Central memory CD4-positive, alpha-beta T cell (primary cell): ENCODE results near the gene HIVEP3.
A peak's percentile ranks its signal among the peaks of the same experiment; 100 is the strongest.

Experiments used
- DNase-seq: peaks from one replicate; pipeline ENCODE4 v3.0.0; 2022

The HIVEP3 gene

GRCh38 chr1:41726292-41726691, 192.4 kb downstream of the HIVEP3 start:
- DNase-seq: no peak

DNA sequence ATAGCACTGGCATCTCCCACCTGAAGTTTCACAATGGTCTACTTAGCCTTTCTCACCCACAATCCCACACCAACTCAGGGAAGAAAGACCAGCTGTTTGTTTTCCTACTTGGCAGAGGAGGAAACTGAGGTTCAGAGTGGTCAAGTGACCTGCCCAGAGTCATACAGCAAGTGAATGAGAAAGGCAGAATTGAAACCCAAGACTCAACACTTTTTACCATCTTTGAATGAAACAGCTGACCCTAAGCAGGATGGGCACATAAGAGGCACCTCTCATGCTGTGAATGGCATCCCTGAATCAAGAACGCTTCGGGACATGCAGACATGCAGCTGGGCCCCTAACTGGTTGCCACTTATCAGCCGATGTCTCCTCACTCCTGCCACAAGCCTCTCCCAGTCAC, 193.8 kb downstream of the HIVEP3 start:
- no peak for DNase-seq

- DNase-seq: no peak
Measured at GRCh38 chr1:41724248-41724647, 194.5 kb downstream of the HIVEP3 start.

DNA sequence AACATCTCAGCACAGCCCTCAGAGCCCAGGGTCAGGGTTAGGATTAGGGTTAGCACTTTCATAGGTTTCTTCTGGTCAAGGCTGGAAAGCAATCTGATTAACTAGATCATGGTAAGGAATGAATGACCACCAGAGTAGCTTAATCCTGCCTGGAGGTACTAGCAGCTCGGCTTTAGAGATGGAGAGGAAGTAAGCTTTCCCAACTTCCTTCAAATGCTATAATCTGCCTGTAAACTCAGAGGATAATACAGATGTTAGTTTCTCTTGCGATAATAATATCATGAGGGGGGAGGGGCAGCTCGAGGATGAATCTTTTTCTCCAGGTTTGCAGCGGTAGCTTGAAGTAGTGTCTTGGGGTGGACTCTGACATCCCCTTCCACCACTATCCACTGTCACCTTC, 194.9 kb downstream of the HIVEP3 start:
- DNase-seq: no peak

DNA sequence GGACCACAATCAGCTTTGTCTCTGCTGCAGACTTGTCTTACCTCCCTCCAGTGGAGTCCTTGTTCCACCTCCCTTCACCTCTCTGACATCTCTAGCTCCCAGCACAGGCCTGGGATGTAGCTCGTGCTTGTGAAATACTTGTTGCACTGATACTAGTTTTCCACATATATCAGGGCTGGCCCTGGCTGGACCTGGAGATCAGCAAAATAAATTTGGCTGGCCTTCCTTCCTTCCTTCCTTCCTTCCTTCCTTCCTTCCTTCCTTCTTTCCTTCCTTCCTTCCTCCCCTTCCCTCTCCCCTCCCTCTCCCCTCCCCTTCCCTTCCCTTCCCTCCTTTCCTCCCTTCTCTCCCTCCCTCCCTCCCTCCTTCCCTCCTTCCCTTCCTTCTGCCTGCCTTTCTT, 196.5 kb downstream of the HIVEP3 start:
- DNase-seq: no peak

DNA sequence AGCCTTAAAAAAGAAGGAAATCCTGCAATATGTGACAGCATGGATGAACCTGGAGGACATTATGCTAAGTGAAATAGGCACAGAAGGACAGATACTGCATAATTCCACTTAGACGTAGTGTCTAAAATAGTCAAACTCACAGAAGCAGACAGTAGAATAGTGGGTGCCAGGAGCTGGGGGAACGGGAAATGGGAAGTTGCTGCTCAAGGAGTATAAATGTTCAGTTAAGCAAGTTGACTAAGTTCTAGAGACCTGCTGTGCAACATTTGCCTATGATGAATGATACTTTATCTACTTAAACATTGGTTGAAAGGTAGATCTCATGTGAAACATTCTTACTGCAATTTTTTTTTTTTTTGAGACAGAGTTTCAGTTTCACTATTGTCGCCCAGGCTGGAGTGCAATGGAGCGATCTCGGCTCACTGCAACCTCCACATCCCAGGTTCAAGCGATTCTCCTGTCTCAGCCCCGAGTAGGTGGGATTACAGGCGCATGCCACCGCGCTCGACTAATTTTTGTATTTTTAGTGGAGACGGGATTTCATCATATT, 197.8 kb downstream of the HIVEP3 start:
- DNase-seq: peak; percentile 5

DNA sequence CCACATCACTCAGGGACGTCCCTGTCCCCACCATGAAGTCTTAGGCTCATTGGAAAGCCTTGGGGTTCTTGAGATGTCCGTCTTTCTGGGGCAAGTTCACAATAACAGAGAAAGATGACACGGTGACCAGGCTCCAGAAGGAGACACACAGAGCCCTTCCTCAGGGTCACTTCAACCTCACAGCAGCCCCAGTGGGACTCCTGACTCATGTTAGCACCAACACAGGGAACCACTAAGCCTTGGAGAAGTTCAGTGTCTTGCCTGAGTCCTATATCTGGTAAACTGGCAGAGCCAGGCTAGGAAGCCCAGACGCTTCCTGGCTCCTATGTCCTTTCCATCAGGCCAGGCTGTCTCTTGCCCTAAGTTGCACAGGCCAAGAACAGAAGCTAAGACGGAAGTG, 199.1 kb downstream of the HIVEP3 start:
- DNase-seq: no peak

DNA sequence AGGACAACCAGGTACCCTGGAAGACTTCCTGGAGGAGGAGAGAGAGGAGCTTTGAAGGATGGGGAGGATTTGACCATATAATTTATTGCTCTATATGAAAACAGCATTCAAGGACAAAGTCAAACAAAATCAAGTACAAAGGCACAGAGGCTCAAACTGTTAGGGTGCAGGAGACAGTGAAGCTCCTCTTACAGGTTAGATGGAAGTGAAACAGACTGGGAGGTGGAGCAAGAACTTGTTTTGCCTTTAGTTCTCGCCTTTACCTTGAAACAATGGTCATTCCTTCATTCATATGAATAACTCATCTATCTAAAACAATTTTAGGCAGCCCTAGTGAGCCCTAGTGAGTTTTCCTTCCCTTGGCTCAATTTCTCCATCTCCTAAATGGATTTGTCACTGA, 199.6 kb downstream of the HIVEP3 start:
- no peak for DNase-seq

- no peak for DNase-seq
Measured at GRCh38 chr1:41718497-41718896, 200.2 kb downstream of the HIVEP3 start.

GRCh38 chr1:41716188-41717130, 202.3 kb downstream of the HIVEP3 start:
- DNase-seq: no peak

- DNase-seq: no peak
Measured at GRCh38 chr1:41715441-41716095, 203.2 kb downstream of the HIVEP3 start.

DNA sequence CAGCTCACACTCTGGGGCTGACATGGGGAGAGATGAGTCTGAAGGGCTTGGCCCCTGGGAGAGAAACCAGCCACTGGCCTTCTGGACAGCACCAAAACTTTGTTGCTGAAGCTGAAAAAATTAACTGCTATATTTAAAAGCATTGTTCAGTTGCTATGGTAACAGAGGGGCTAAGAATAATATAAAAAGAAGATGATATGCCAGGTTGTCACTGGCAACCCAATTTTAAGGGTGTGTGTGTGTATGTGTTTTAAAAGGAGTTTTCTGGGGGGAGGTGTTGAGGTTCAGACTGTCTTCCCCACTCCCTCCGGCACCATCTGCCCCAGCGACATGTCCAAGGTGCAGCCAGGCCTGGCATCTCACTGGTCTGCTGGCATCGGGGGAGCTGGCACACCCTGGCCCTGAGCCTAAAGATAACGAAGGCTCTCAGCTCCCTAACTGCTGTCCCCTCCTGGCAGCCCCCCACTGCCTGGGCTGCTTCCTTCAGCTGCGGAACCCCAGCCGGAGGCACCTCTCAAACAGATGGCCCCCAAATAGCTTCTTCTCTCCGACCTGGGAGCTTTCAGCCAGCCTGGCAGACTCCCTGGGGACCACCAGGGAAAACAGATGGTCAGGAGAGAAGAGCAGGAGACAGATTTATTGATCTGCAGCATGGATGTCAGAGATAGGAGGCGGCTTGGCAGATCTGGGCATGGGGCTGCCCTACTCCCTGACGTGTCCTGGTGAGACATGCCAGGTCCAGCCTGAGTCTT, 203.9 kb downstream of the HIVEP3 start:
- DNase-seq: no peak

- no peak for DNase-seq
Measured at GRCh38 chr1:41713557-41714327, 205.0 kb downstream of the HIVEP3 start.

DNA sequence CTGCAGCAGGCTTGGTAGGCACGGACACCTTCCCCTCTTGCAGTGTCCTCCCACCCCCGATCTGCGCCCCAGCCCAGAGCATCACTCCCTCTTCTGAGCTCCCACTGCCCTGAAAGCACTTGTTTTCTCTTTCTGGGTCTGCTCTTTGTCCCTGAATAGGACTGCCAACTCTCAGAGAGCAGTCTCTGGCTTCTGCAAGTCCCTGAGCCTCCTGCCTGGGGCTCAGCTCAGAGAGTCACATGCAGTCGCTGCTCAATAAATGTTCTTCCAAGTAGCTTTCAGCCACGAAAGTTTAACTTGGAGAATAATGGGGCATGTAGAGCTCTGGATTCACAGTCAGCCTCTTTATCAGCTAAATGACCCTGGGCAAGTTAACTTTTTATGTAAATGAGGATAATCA, 205.6 kb downstream of the HIVEP3 start:
- no peak for DNase-seq

DNA sequence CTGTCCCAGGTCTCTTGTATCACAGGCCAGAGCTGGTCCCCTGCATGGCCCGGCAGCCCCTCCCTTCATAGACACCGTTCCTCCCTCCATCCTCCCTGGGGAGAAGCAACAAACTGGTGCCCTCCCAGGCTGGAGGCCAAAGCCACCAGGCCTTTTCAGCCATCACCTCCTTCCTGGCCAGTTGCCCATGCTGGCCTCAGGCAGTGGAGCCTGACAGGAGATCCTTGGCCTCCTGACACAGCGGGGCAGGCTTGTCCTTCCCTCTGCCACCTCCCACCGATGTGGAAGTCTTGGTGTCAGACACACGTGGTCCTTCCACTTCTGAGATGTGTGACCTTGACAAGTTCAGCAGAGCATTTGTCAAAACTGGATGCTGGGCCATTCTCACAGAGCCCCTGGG, 206.0 kb downstream of the HIVEP3 start:
- no peak for DNase-seq

DNA sequence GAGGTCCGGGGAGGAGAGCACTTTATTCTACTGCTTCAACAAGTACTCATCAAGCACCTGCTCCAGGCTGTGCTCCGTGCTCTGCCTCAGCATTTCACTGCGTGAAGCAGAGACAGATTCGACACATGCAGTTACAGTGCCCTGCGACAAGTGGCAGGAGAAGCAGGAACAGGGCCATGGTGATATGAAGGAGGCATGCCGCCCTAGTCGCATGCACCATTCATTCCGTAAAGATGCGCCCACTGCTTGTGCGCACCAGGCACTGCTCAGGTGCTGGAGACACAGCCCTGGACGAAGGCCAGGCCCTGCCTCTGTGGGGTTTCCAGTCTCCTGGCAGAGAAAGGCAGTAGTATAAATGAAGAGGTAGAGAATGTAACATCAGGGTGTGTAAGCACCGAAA, 206.6 kb downstream of the HIVEP3 start:
- no peak for DNase-seq

DNA sequence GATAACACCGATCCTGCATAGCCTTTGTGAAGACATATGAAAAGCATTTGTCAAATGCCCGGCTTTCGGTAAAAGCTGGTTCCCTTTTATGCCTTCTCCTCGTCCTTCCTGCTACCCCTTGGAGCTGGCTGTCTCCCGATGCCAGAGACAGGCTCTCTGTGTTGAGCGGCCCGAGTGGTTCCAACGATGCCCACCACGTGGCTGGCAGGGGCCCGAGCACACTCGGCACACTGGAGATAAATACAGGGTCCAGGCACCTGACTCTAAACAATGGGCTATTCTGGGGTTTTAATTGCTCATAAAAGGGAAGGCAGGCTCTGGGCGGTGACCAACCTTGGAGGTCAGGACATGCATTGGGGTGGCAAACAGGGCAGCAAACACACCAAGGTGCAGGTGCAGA, 207.1 kb downstream of the HIVEP3 start:
- no peak for DNase-seq

DNA sequence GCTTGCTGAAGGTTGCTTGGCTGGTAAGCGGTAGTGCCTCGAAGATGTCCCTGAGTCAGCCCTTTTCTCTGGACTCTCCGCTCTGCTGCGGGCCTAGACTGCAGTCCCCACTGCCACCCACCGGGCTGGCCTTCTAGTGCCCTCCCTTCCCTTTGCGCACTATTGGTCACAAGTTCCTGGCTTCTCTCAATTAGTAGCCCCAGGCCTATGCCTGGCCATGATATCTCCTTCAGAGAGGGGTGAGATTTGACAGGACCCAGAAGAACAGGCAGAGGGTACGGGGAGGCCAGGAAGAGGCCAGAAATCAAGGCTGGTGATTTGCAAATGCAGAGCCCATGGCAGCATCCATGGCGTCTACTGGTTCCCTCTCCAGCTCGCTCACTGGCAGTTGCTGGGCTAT, 207.7 kb downstream of the HIVEP3 start:
- DNase-seq: no peak

- no peak for DNase-seq
Measured at GRCh38 chr1:41709873-41710272, 208.8 kb downstream of the HIVEP3 start.

GRCh38 chr1:41709331-41709730, 209.4 kb downstream of the HIVEP3 start:
- DNase-seq: no peak

- no peak for DNase-seq
Measured at GRCh38 chr1:41708332-41708731, 210.4 kb downstream of the HIVEP3 start.

- DNase-seq: no peak
Measured at GRCh38 chr1:41707793-41708192, 210.9 kb downstream of the HIVEP3 start.
